Measurements from ENCODE around the gene GYG2. TPM values are rescaled to one million over a fixed set of nuclear protein-coding genes. Genes with fewer than 3 reads are reported as not detected.
A peak's percentile ranks its signal among the peaks of the same experiment; 100 is the strongest.

The GYG2 gene
- total and polyA plus RNA-seq, 2 of the 13 experiments (the other 11 are each of a cell fraction or from before 2014, with no cell fraction given): 20.0 to 24.3 TPM

GRCh38 chrX:2928583-2929434 lies 100.1 kb downstream of the GYG2 start, which contains the start of gene ARSD (continued):
- TF ChIP-seq SKIL (CRISPR knock-in tag; IDR thresholded peaks at IDR 0.05; ENCODE audit: borderline replicate concordance) (no peak), ZBTB39 (CRISPR knock-in tag; IDR thresholded peaks at IDR 0.05) (no peak), ZBED4 (CRISPR knock-in tag; IDR thresholded peaks at IDR 0.05; ENCODE audit: borderline replicate concordance) (peak; percentile 33; the same call in 1 of the 2 replicates), ZNF446 (CRISPR knock-in tag; IDR thresholded peaks at IDR 0.05) (0 out of 2 replicates have a peak, but pooled peaks have one; percentile 61), TRIM22 (IDR thresholded peaks at IDR 0.05) (no peak), TCF7 (IDR thresholded peaks at IDR 0.05; ENCODE audit: low read depth) (0 out of 2 replicates have a peak, but pooled peaks have one; percentile 14), SP2 (CRISPR knock-in tag; IDR thresholded peaks at IDR 0.05) (no peak), ETV6 (CRISPR knock-in tag; conservative IDR thresholded peaks at IDR 0.05) (no peak), ZMYM2 (CRISPR knock-in tag; IDR thresholded peaks at IDR 0.05) (no peak), ATF2 (CRISPR knock-in tag; IDR thresholded peaks at IDR 0.05) (0 out of 2 replicates have a peak, but pooled peaks have one; percentile 31), NCOA2 (CRISPR knock-in tag; IDR thresholded peaks at IDR 0.05) (0 out of 2 replicates have a peak, but pooled peaks have one; percentile 11), DNMT1 (CRISPR knock-in tag; IDR thresholded peaks at IDR 0.05) (no peak), ELF3 (CRISPR knock-in tag; IDR thresholded peaks at IDR 0.05) (peak; percentile 26; the same call in 1 of the 2 replicates), SAP130 (CRISPR knock-in tag; IDR thresholded peaks at IDR 0.05; ENCODE audit: low read depth) (peak; percentile 65), CBX1 (IDR thresholded peaks at IDR 0.05; ENCODE audit: low read depth) (no peak), CENPT (CRISPR knock-in tag; IDR thresholded peaks at IDR 0.05; ENCODE audit: low read depth) (no peak), MYC (CRISPR knock-in tag; IDR thresholded peaks at IDR 0.05; ENCODE audit: borderline replicate concordance) (peak; percentile 22; the same call in 1 of the 2 replicates), AGO2 (optimal IDR thresholded peaks at IDR 0.05; ENCODE audit: low read depth, low read length) (peak; percentile 96)
